GM12878 (cell line): ENCODE data around the gene DIS3L2. TPM values are rescaled to one million over a fixed set of nuclear protein-coding genes. Genes with fewer than 3 reads are reported as not detected.

Source experiments
- ATAC-seq: fragments of 200-7000 bp; cut with Tn5 transposase; 3 replicates; pipeline ENCODE4 v1.9.1; 2020; ENCODE audit warnings: mild to moderate bottlenecking, moderate library complexity
- BruUV-seq: library from RNA; stranded (reverse); fragments of 400-500 nt; replicated peaks from 2 replicates; lab custom pipeline; 2021; lab: Mats Ljungman, UMichigan
- CTCF ChIA-PET: fragments of 300-600 bp; sonication (Branson Sonifier 250); formaldehyde crosslinking; extraction: SDS; loops from one replicate; lab custom pipeline; 2021; ENCODE audit warnings: inconsistent platforms; lab: Yijun Ruan, JAX
- POLR2A ChIA-PET: fragments of 350-600 bp; formaldehyde crosslinking; extraction: SDS; loops from one replicate; lab custom pipeline; 2021; ENCODE audit warnings: inconsistent platforms; lab: Charles Lee
- RAD21 ChIA-PET: fragments of 300-600 bp; sonication (Branson Sonifier 250); formaldehyde crosslinking; loops from one replicate; lab custom pipeline; 2023; ENCODE audit warnings: antibody characterized with exemption; ENCODE audit not compliant: unreplicated experiment; lab: Charles Lee
- SMC1A ChIA-PET: fragments of 300-600 bp; sonication (Branson Sonifier 250); formaldehyde crosslinking; loops from one replicate; lab custom pipeline; 2023; ENCODE audit not compliant: unreplicated experiment, uncharacterized antibody; lab: Charles Lee
- DNase-seq: peaks from one replicate; pipeline ENCODE4 v3.0.0-alpha.2; 2011; ENCODE audit warnings: low read depth, low spot score
- FAIRE-seq: peaks from 3 replicates; lab custom pipeline; 2011; peaks lifted over from hg19 to GRCh38; lab: Jason Lieb, UNC
- H2AFZ ChIP-seq: 2 replicates; pipeline ENCODE4 v1.6.0; 2011; ENCODE audit warnings: low read depth, low read length, control low read depth; ENCODE audit not compliant: control insufficient read depth
- H3K27ac ChIP-seq: 2 replicates; pipeline ENCODE4 v1.5.1; 2011; ENCODE audit warnings: control low read depth; ENCODE audit not compliant: control insufficient read depth, insufficient read depth
- H3K27me3 ChIP-seq, 2 experiments: replicated peaks in 1 of 2; 2 replicates each; pipeline versions ENCODE4 v1.6.0 to v1.6.1; 2011; ENCODE audit warnings: low read length in 1 of 2; ENCODE audit not compliant: control insufficient read depth in 2 of 2, insufficient read depth in 2 of 2
- H3K36me3 ChIP-seq, 2 experiments: 2 replicates each; pipeline ENCODE4 v1.5.1; 2011; ENCODE audit warnings: low read length in 1 of 2; ENCODE audit not compliant: control insufficient read depth in 2 of 2, insufficient read depth in 2 of 2
- H3K4me1 ChIP-seq: 2 replicates; pipeline ENCODE4 v1.6.1; 2011; ENCODE audit warnings: mild to moderate bottlenecking, low read length, moderate library complexity, mixed read lengths; ENCODE audit not compliant: control insufficient read depth, insufficient read depth
- H3K4me2 ChIP-seq: 2 replicates; pipeline ENCODE4 v1.6.0; 2011; ENCODE audit warnings: control low read depth; ENCODE audit not compliant: control insufficient read depth, insufficient read depth
- H3K4me3 ChIP-seq: fragments of 200-600 bp; sonication (generic); 2 replicates; pipeline ENCODE4 v1.5.1; 2016
- H3K79me2 ChIP-seq: 2 replicates; pipeline ENCODE4 v1.6.0; 2011; ENCODE audit warnings: low read length; ENCODE audit not compliant: control insufficient read depth, insufficient read depth
- H3K9ac ChIP-seq: 2 replicates; pipeline ENCODE4 v1.8.0; 2011; ENCODE audit warnings: low read length, control low read depth, mixed read lengths; ENCODE audit not compliant: control insufficient read depth, insufficient read depth
- H3K9me3 ChIP-seq: replicated peaks from 3 replicates; pipeline ENCODE4 v1.5.1; 2011; ENCODE audit warnings: mild to moderate bottlenecking, low read length; ENCODE audit not compliant: control insufficient read depth, insufficient read depth
- H4K20me1 ChIP-seq: 2 replicates; pipeline ENCODE4 v1.6.0; 2011; ENCODE audit not compliant: control insufficient read depth, insufficient read depth
- CHD1 ChIP-seq: IDR thresholded peaks from 2 replicates; pipeline ENCODE4 v1.6.1; 2012; ENCODE audit warnings: low read depth, low read length, improper control_type of control experiment
- FOS ChIP-seq: IDR thresholded peaks from 3 replicates; pipeline ENCODE4 v1.6.1; 2011; ENCODE audit warnings: borderline replicate concordance; ENCODE audit not compliant: insufficient read length; ENCODE audit errors: extremely low read depth
- HDAC2 ChIP-seq: fragments of 200-600 bp; sonication (generic); IDR thresholded peaks from 2 replicates; pipeline ENCODE4 v1.6.1; 2017
- JUNB ChIP-seq: IDR thresholded peaks from 2 replicates; pipeline ENCODE4 v1.6.1; 2016; ENCODE audit warnings: antibody characterized with exemption, mild to moderate bottlenecking
- MTA3 ChIP-seq: IDR thresholded peaks from 2 replicates; pipeline ENCODE4 v1.6.1; 2012; ENCODE audit warnings: low read length, inconsistent platforms, borderline replicate concordance
- NFIC ChIP-seq: IDR thresholded peaks from 2 replicates; pipeline ENCODE4 v1.6.1; 2012; ENCODE audit warnings: low read depth, mild to moderate bottlenecking, inconsistent platforms, low read length, moderate library complexity
- RAD51 ChIP-seq: fragments of 450-650 bp; IDR thresholded peaks from 2 replicates; pipeline ENCODE4 v1.6.1; 2016; ENCODE audit warnings: moderate library complexity, mild to moderate bottlenecking, inconsistent platforms
- SMAD5 ChIP-seq: IDR thresholded peaks from 2 replicates; pipeline ENCODE4 v1.6.1; 2016; ENCODE audit warnings: antibody characterized with exemption, low read depth
- ZNF274 ChIP-seq: IDR thresholded peaks from one replicate; pipeline ENCODE4 v1.8.0; 2011; ENCODE audit not compliant: insufficient read length, insufficient read depth
- WGBS: methylation state at CpG from one replicate; pipeline ENCODE4 v1.1.6; 2016; ENCODE audit warnings: low lambda C conversion rate; ENCODE audit not compliant: insufficient replicate concordance, insufficient coverage; ENCODE audit errors: missing lambda C conversion rate; 5-methylcytosine and 5-hydroxymethylcytosine counted together
- in situ Hi-C: fragments of 300-500 bp; cut with MboI; formaldehyde crosslinking; loops from 9 replicates; pipeline ENCODE4 v1.14.3; 2018; ENCODE audit warnings: mixed read lengths
- intact Hi-C: fragments of 100-400 bp; cut with micrococcal nuclease; formaldehyde crosslinking; loops from one replicate; pipeline ENCODE4 v1.14.2; 2022; ENCODE audit not compliant: unreplicated experiment
- polyA plus RNA-seq, 11 experiments: library from polyadenylated mRNA; depleted of rRNA in 4 of 11; unstranded in 6 of 11; stranded (reverse) in 5 of 11; fragments of >200 nt; fragmentation: Nextera tagmentation in 4 of 11; fragmentation: Illumina TruSeq in 1 of 11; extraction: Ambion mirVana in 4 of 11; extraction: Trizol in 1 of 11; gene quantifications; 1 replicate in 1 of 11; 2 replicates in 10 of 11; pipeline versions ENCODE4 v1.2.1 to v1.2.3, GENCODE V29; 2011 to 2016; ENCODE audit warnings: inconsistent platforms in 2 of 11, missing spikeins in 2 of 11, low read depth in 1 of 11
- total RNA-seq, 4 experiments: library from RNA; depleted of rRNA in 3 of 4; stranded (reverse); fragments of >200 nt in 3 of 4; fragmentation: Illumina TruSeq in 1 of 4; extraction: Trizol in 1 of 4; gene quantifications; 2 replicates each; pipeline versions ENCODE4 v1.2.1 to v1.2.3, GENCODE V29; 2013 to 2021
- TF ChIP-seq, protein P1 (sequence below): IDR thresholded peaks from 2 replicates; pipeline ENCODE4 v1.6.1; 2012; ENCODE audit warnings: improper control_type of control experiment, low read depth, low read length; ENCODE audit not compliant: insufficient replicate concordance
- TF ChIP-seq, protein P2 (sequence below): fragments of 450-650 bp; IDR thresholded peaks from 2 replicates; pipeline ENCODE4 v1.6.1; 2018; ENCODE audit warnings: mild to moderate bottlenecking, low read depth, moderate library complexity; ENCODE audit not compliant: partially characterized antibody
- TF ChIP-seq, protein P3 (sequence below), 3 experiments: IDR thresholded peaks in 2 of 3; conservative IDR thresholded peaks in 1 of 3; 2 replicates each; pipeline ENCODE4 v1.5.1; 2011; ENCODE audit warnings: low read depth in 3 of 3, low read length in 3 of 3, mild to moderate bottlenecking in 3 of 3, control low read depth in 2 of 3, moderate library complexity in 2 of 3, inconsistent platforms in 1 of 3, mixed read lengths in 1 of 3; ENCODE audit not compliant: control insufficient read depth in 2 of 3, insufficient read depth in 1 of 3; ENCODE audit errors: extremely low read depth in 1 of 3

The DIS3L2 gene
- total and polyA plus RNA-seq, 10 of the 15 experiments (the other 5 are each of a cell fraction or from before 2014, with no cell fraction given): 3.5 to 27.1 (median 16.0) TPM

DNA sequence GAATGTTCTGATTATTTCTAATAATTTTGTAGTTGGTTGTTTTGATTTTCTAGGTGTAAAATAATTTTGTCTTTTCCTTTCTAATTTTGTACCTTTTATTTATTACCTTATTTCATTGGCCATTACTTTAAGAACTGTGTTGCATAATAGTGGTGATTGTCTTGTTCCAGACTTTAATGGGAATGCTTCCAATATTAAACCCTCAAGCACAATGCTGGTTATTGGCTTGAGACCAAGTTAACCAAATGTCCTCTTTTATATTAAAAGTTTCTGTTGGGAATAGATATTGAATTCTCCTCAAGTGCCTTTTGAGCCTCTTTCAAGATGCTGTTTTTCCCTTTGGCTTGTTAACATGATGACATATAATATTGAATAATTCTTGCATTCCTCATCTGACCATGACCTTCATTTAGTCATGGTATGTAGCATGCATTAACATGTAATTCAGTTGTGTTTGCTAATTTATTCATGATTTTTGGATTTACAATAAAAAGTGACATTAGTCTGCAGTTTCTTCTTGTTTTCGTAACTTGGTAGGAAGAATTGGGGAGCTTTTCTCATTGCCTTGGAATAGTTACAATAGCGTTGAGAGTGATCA lies 141.7 kb downstream of the DIS3L2 start:
- H3K9ac ChIP-seq: no peak overlapping the region
- in situ Hi-C loops: no loop called here
- no peak for ATAC-seq
- 94% methylated on average over 2 of the region's 2 CpGs for WGBS
- H3K27me3 ChIP-seq: no peaks in the 10 kb centered on the region
- ChIA-PET POLR2A (no interaction called here), SMC1A (interaction anchor here (0.9 kb wide), 1 partner anchor 27 kb away, joined by 3 read pairs; no protein-coding TSS in a partner anchor), RAD21 (no interaction called here), CTCF (interaction anchor here (2.0 kb wide), 1 partner anchor 11 kb away, joined by 4 read pairs; no protein-coding TSS in a partner anchor)
- peaks cover 5% of the 10 kb centered on the region; the same call in 1 of the 2 replicates for H3K4me1 ChIP-seq
- no peaks in the 10 kb centered on the region for H3K79me2 ChIP-seq
- no peak for DNase-seq
- H3K4me3 ChIP-seq: no peak overlapping the region
- H3K27ac ChIP-seq: no peak overlapping the region
- no peak for TF ChIP-seq SMAD5
- TF ChIP-seq HDAC2: no peak
- no peak for TF ChIP-seq FOS
- TF ChIP-seq, protein P1, sequence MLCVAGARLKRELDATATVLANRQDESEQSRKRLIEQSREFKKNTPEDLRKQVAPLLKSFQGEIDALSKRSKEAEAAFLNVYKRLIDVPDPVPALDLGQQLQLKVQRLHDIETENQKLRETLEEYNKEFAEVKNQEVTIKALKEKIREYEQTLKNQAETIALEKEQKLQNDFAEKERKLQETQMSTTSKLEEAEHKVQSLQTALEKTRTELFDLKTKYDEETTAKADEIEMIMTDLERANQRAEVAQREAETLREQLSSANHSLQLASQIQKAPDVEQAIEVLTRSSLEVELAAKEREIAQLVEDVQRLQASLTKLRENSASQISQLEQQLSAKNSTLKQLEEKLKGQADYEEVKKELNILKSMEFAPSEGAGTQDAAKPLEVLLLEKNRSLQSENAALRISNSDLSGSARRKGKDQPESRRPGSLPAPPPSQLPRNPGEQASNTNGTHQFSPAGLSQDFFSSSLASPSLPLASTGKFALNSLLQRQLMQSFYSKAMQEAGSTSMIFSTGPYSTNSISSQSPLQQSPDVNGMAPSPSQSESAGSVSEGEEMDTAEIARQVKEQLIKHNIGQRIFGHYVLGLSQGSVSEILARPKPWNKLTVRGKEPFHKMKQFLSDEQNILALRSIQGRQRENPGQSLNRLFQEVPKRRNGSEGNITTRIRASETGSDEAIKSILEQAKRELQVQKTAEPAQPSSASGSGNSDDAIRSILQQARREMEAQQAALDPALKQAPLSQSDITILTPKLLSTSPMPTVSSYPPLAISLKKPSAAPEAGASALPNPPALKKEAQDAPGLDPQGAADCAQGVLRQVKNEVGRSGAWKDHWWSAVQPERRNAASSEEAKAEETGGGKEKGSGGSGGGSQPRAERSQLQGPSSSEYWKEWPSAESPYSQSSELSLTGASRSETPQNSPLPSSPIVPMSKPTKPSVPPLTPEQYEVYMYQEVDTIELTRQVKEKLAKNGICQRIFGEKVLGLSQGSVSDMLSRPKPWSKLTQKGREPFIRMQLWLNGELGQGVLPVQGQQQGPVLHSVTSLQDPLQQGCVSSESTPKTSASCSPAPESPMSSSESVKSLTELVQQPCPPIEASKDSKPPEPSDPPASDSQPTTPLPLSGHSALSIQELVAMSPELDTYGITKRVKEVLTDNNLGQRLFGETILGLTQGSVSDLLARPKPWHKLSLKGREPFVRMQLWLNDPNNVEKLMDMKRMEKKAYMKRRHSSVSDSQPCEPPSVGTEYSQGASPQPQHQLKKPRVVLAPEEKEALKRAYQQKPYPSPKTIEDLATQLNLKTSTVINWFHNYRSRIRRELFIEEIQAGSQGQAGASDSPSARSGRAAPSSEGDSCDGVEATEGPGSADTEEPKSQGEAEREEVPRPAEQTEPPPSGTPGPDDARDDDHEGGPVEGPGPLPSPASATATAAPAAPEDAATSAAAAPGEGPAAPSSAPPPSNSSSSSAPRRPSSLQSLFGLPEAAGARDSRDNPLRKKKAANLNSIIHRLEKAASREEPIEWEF: no peak
- TF ChIP-seq JUNB: no peak
- TF ChIP-seq CHD1: no peak
- TF ChIP-seq, protein P2, sequence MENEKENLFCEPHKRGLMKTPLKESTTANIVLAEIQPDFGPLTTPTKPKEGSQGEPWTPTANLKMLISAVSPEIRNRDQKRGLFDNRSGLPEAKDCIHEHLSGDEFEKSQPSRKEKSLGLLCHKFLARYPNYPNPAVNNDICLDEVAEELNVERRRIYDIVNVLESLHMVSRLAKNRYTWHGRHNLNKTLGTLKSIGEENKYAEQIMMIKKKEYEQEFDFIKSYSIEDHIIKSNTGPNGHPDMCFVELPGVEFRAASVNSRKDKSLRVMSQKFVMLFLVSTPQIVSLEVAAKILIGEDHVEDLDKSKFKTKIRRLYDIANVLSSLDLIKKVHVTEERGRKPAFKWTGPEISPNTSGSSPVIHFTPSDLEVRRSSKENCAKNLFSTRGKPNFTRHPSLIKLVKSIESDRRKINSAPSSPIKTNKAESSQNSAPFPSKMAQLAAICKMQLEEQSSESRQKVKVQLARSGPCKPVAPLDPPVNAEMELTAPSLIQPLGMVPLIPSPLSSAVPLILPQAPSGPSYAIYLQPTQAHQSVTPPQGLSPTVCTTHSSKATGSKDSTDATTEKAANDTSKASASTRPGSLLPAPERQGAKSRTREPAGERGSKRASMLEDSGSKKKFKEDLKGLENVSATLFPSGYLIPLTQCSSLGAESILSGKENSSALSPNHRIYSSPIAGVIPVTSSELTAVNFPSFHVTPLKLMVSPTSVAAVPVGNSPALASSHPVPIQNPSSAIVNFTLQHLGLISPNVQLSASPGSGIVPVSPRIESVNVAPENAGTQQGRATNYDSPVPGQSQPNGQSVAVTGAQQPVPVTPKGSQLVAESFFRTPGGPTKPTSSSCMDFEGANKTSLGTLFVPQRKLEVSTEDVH: no peak
- no peak for TF ChIP-seq ZNF274
- TF ChIP-seq MTA3: no peak
- TF ChIP-seq NFIC: no peak
- no peak for TF ChIP-seq RAD51
- TF ChIP-seq, protein P3, sequence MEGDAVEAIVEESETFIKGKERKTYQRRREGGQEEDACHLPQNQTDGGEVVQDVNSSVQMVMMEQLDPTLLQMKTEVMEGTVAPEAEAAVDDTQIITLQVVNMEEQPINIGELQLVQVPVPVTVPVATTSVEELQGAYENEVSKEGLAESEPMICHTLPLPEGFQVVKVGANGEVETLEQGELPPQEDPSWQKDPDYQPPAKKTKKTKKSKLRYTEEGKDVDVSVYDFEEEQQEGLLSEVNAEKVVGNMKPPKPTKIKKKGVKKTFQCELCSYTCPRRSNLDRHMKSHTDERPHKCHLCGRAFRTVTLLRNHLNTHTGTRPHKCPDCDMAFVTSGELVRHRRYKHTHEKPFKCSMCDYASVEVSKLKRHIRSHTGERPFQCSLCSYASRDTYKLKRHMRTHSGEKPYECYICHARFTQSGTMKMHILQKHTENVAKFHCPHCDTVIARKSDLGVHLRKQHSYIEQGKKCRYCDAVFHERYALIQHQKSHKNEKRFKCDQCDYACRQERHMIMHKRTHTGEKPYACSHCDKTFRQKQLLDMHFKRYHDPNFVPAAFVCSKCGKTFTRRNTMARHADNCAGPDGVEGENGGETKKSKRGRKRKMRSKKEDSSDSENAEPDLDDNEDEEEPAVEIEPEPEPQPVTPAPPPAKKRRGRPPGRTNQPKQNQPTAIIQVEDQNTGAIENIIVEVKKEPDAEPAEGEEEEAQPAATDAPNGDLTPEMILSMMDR (IDR thresholded peaks at IDR 0.05 in 2 of 3, conservative IDR thresholded peaks at IDR 0.05 in 1 of 3; ENCODE audit: control insufficient read depth in 2 of 3, extremely low read depth in 1 of 3, insufficient read depth in 1 of 3, low read depth in 3 of 3, low read length in 3 of 3): no peak
- H3K9me3 ChIP-seq: no peaks in the 10 kb centered on the region; the same call in 2 of the 3 replicates
- no peaks in the 10 kb centered on the region for H4K20me1 ChIP-seq
- no TSS peak for BruUV-seq
- intact Hi-C loops: no loop called here
- no peak overlapping the region for H3K4me2 ChIP-seq
- H3K36me3 ChIP-seq: no peaks in the 10 kb centered on the region
- no peak for FAIRE-seq
- no peak overlapping the region for H2AFZ ChIP-seq
